ENCODE data around the gene TANGO2. TPM values are rescaled to one million over a fixed set of nuclear protein-coding genes. Genes with fewer than 3 reads are reported as not detected.

TANGO2 gene
- total and polyA plus RNA-seq, 12 donors: 25.1 to 87.0 (median 43.5) TPM

DNA sequence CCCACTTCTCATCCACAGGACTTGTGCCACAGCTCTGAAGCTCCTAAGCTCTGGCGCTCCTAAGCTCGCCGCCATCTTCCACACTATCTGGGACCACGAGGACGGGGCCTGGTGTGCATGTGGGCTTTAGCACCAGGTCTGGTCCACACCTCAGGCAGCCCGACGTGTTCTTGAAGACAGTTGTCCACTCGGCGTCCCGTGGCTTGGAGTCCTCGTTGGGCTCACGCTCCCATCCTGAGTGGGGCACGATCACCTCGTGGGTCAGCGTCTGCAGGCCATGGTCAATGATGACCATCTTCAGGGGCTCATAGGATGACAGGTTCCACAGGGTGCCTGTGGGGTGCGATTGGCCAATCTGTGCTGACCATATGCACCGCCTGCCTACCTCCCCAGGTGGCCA lies 42.2 kb upstream of the TANGO2 start:
- intact Hi-C loops (cut with DNase I): loop anchor here in 1 of 2 donors (10.0 kb wide), 1 partner anchor 106 kb away; the partner anchor contains the start of gene DGCR8
- H3K36me3 ChIP-seq (replicated peaks in 1 of 2): peaks cover 0 to 25% of the 10 kb centered on the region in 2 donors
- no peak overlapping the region for H3K4me3 ChIP-seq
- H3K4me1 ChIP-seq (replicated peaks in 1 of 2): peaks cover 0 to 2% of the 10 kb centered on the region in 2 donors
- WGBS, 4 donors: 89 to 97% (median 95%) methylated on average over 7 to 17 of the region's 17 CpGs
- no peaks in the 10 kb centered on the region for H3K27me3 ChIP-seq
- no peak for DNase-seq
- no peak overlapping the region for H3K27ac ChIP-seq
- TF ChIP-seq, protein P1, sequence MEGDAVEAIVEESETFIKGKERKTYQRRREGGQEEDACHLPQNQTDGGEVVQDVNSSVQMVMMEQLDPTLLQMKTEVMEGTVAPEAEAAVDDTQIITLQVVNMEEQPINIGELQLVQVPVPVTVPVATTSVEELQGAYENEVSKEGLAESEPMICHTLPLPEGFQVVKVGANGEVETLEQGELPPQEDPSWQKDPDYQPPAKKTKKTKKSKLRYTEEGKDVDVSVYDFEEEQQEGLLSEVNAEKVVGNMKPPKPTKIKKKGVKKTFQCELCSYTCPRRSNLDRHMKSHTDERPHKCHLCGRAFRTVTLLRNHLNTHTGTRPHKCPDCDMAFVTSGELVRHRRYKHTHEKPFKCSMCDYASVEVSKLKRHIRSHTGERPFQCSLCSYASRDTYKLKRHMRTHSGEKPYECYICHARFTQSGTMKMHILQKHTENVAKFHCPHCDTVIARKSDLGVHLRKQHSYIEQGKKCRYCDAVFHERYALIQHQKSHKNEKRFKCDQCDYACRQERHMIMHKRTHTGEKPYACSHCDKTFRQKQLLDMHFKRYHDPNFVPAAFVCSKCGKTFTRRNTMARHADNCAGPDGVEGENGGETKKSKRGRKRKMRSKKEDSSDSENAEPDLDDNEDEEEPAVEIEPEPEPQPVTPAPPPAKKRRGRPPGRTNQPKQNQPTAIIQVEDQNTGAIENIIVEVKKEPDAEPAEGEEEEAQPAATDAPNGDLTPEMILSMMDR (IDR thresholded peaks at IDR 0.05): no peak
- no peak for TF ChIP-seq POLR2A (IDR thresholded peaks at IDR 0.05)
- no peaks in the 10 kb centered on the region for H3K9me3 ChIP-seq (replicated peaks in 1 of 3)

DNA sequence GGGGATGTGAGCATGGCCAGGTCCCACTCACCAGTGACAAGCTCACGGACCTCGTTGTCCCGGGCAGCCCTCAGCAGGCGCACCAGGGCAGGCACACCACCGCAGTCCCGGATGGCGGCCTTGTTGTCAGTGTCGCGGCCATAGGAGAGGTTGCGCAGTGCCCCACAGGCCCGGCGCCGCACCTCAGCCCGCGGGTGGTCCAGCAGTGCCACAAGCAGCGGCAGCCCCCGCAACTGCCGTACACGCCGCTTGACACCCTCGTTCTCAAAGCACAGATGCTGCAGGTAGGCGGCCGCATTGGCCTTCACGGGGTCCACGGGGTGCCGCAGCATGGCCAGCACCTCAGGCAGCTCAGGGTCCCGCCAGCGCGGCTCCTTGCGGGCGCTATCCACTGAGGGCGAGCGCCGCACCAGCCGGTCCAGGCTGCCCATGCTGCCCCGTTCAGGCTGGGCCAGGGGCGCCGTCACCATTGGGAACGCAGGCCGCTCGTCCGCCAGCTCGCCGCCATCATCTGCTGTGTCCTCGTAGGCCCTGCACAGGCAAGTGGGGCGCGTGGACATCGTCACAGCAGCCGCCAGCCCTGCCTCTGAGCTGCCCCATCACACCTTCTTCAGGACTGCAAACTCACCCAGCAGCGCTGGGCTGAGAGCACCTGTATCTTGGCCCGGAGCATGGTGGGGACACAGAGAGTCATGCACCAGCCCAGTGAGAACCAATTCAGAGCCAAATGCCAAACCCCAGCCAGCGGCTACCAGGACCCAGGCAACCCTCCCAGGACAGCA lies 41.0 kb upstream of the TANGO2 start:
- Histone ChIP-seq H3K9me3 (replicated peaks in 1 of 3) (no peaks in the 10 kb centered on the region), H3K4me1 (replicated peaks in 1 of 2) (peaks cover 0 to 13% of the 10 kb centered on the region in 2 donors), H3K27ac (no peak overlapping the region), H3K36me3 (replicated peaks in 1 of 2) (peaks cover 0 to 25% of the 10 kb centered on the region in 2 donors), H3K27me3 (no peaks in the 10 kb centered on the region), H3K4me3 (no peak overlapping the region)
- TF ChIP-seq, protein P1 (IDR thresholded peaks at IDR 0.05): no peak
- TF ChIP-seq POLR2A (IDR thresholded peaks at IDR 0.05): no peak
- 94 to 96% (median 95%) methylated on average over 29 to 52 of the region's 52 CpGs; no CpG with 5 or more reads in 1 of the 4 donors for WGBS, 4 donors
- intact Hi-C loops (cut with DNase I): loop anchor here in 1 of 2 donors (10.0 kb wide), 1 partner anchor 105 kb away; the partner anchor contains the start of gene DGCR8
- DNase-seq: no peak

DNA sequence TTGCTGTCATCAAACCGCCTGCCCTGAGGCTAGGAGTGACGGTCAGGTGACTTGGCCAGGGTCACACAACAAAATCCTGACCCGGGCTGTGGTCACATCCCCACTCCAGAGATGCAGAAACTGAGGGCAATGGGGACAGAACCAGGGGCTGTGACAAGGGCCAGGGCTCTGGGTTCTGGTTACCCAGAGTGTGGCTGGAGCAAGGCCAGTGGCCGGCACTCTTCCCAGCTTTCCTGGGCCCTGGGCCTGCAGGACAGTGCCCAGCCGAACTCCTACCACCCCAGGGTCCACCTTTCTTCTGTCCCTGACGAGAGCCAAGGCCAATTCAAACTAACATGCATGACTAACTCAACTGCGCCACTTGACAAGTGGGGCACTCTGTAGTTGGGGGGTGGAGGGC lies 40.1 kb upstream of the TANGO2 start:
- peaks cover 0 to 25% of the 10 kb centered on the region in 2 donors for H3K36me3 ChIP-seq (replicated peaks in 1 of 2)
- TF ChIP-seq, protein P1 (IDR thresholded peaks at IDR 0.05): no peak
- no peak for TF ChIP-seq POLR2A (IDR thresholded peaks at IDR 0.05)
- H3K4me3 ChIP-seq: no peak overlapping the region
- H3K27me3 ChIP-seq: no peaks in the 10 kb centered on the region
- H3K27ac ChIP-seq: no peak overlapping the region
- intact Hi-C loops (cut with DNase I): no loop called here
- no peak for DNase-seq
- peaks cover 0 to 15% of the 10 kb centered on the region in 2 donors for H3K4me1 ChIP-seq (replicated peaks in 1 of 2)
- WGBS, 4 donors: 70 to 86% (median 80%) methylated on average over 2 to 7 of the region's 7 CpGs
- H3K9me3 ChIP-seq (replicated peaks in 1 of 3): no peaks in the 10 kb centered on the region

DNA sequence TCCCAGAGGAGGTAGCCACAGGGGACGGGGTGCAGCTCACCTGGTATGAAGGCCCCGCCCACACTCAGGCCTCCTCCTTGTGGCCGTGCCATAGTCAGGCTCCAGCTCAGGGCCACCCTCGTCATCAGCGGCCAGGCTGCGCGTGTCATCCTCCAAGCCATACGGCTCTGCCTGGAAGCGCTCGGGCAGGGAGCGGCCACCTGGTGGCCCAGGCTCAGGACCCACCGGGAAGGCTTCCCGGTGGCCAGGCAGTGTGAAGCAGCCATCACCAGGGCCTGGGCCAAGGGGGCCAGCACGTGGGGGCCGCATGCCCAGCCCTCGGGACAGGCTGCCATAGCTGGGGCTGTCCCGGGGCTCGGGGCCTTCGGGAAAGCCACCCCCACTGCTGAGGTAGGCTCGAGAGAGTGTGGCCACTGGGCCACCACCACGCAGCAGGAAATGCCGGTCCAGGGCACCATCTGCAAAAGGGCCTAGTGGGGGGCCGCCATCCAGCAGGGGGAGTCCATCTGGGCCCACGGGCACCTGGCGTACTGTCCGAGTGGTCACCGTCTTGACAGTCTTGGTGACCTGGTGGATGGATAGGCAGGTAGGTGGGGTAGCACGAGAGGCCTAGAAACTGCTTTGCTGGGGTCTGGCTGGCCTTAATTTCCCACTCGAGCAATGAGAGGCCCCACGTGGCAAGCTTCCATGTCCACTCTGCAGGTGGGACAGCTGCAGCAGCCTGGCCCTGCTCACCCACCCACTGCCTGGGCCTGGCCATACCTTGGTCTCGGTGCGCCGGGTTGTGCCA lies 39.5 kb upstream of the TANGO2 start:
- Histone ChIP-seq H3K27ac (no peak overlapping the region), H3K4me1 (replicated peaks in 1 of 2) (peaks cover 3 to 21% of the 10 kb centered on the region in 2 donors), H3K27me3 (no peaks in the 10 kb centered on the region), H3K4me3 (no peak overlapping the region), H3K9me3 (replicated peaks in 1 of 3) (no peaks in the 10 kb centered on the region), H3K36me3 (replicated peaks in 1 of 2) (peaks cover 0 to 25% of the 10 kb centered on the region in 2 donors)
- 91 to 95% (median 92%) methylated on average over 19 to 33 of the region's 33 CpGs; no CpG with 5 or more reads in 1 of the 4 donors for WGBS, 4 donors
- TF ChIP-seq, protein P1 (IDR thresholded peaks at IDR 0.05): no peak
- no peak for TF ChIP-seq POLR2A (IDR thresholded peaks at IDR 0.05)
- DNase-seq: no peak
- intact Hi-C loops (cut with DNase I): no loop called here

Data from adrenal gland (tissue), 12 donors.